Panc1 (cell line): Measurements from ENCODE around the gene RPS19BP1. TPM values are rescaled to one million over a fixed set of nuclear protein-coding genes. Genes with fewer than 3 reads are reported as not detected.

Experiments used
- ATAC-seq: fragments of 200-7000 bp; cut with Tn5 transposase; 2 replicates; pipeline ENCODE4 v1.9.1; 2020; ENCODE audit warnings: mild to moderate bottlenecking, moderate library complexity
- BruUV-seq: library from RNA; stranded (reverse); fragments of 400-500 nt; replicated peaks from 2 replicates; lab custom pipeline; 2021; lab: Mats Ljungman, UMichigan
- CTCF ChIA-PET: fragments of 300-600 bp; sonication (Branson Sonifier 250); formaldehyde crosslinking; loops from one replicate; lab custom pipeline; 2022; ENCODE audit warnings: antibody characterized with exemption; lab: Charles Lee
- POLR2A ChIA-PET: fragments of 300-600 bp; sonication (Branson Sonifier 250); formaldehyde crosslinking; loops from one replicate; lab custom pipeline; 2022; ENCODE audit warnings: antibody characterized with exemption; lab: Charles Lee
- DNase-seq: peaks from one replicate; pipeline ENCODE4 v3.0.0-alpha.2; 2010; ENCODE audit warnings: low read depth, low spot score
- H3K27ac ChIP-seq: 2 replicates; pipeline ENCODE4 v1.5.1; 2011; ENCODE audit warnings: mild to moderate bottlenecking, low read length, inconsistent platforms
- H3K27me3 ChIP-seq: fragments of 200-500 bp; sonication (Bioruptor generic); 2 replicates; pipeline ENCODE4 v1.6.0; 2014; ENCODE audit warnings: low read length, inconsistent platforms; ENCODE audit not compliant: control insufficient read depth, insufficient read depth
- H3K36me3 ChIP-seq: fragments of 200-500 bp; sonication (Bioruptor generic); 2 replicates; pipeline ENCODE4 v1.5.1; 2014; ENCODE audit warnings: inconsistent platforms, mild to moderate bottlenecking, low read length, moderate library complexity; ENCODE audit not compliant: control insufficient read depth, insufficient read depth
- H3K4me1 ChIP-seq: 2 replicates; pipeline ENCODE4 v1.5.1; 2011; ENCODE audit warnings: inconsistent platforms, mild to moderate bottlenecking, low read length, moderate library complexity; ENCODE audit not compliant: control insufficient read depth, insufficient read depth
- H3K4me3 ChIP-seq, 2 experiments: 2 replicates each; pipeline ENCODE4 v1.5.1; 2011 to 2012; ENCODE audit warnings: low read depth in 2 of 2, low read length in 2 of 2, mild to moderate bottlenecking in 2 of 2, inconsistent platforms in 1 of 2, moderate library complexity in 1 of 2
- H3K9me3 ChIP-seq: fragments of 200-500 bp; sonication (Bioruptor generic); 2 replicates; pipeline ENCODE4 v1.5.1; 2014; ENCODE audit warnings: low read depth, mild to moderate bottlenecking, inconsistent platforms, low read length, moderate library complexity; ENCODE audit not compliant: control insufficient read depth, insufficient read depth
- POLR2AphosphoS5 ChIP-seq: IDR thresholded peaks from 2 replicates; pipeline ENCODE4 v1.6.1; 2012; ENCODE audit warnings: mild to moderate bottlenecking, low read depth, low read length, moderate library complexity
- SIN3A ChIP-seq: IDR thresholded peaks from 2 replicates; pipeline ENCODE4 v1.6.1; 2012; ENCODE audit warnings: low read depth, mild to moderate bottlenecking, low read length, moderate library complexity, borderline replicate concordance; ENCODE audit not compliant: insufficient read depth
- TCF7L2 ChIP-seq: IDR thresholded peaks from 2 replicates; pipeline ENCODE4 v1.6.1; 2011; ENCODE audit warnings: mild to moderate bottlenecking, low read depth, low read length, inconsistent platforms
- in situ Hi-C: cut with HindIII; loops from 2 replicates; pipeline ENCODE4 v1.10.0; 2016; ENCODE audit warnings: low sequenced_read_pairs, low pct_unique_long_range_greater_than_20kb
- intact Hi-C: fragments of 100-400 bp; cut with micrococcal nuclease; formaldehyde crosslinking; loops from one replicate; pipeline ENCODE4 v1.10.0; 2022; ENCODE audit not compliant: unreplicated experiment
- total RNA-seq: library from RNA; stranded (reverse); gene quantifications from one replicate; pipeline ENCODE4 v1.2.1, GENCODE V29; 2021; ENCODE audit not compliant: unreplicated experiment
- TF ChIP-seq, protein P1 (sequence below), 2 experiments: IDR thresholded peaks; 2 replicates each; pipeline ENCODE4 v1.6.1; 2011 to 2012; ENCODE audit warnings: low read depth in 2 of 2, control low read depth in 1 of 2, low read length in 1 of 2, mild to moderate bottlenecking in 1 of 2, moderate library complexity in 1 of 2; ENCODE audit not compliant: insufficient read depth in 1 of 2
- TF ChIP-seq, protein P2 (sequence below): fragments of 450-650 bp; IDR thresholded peaks from 2 replicates; pipeline ENCODE4 v1.5.1; 2017; ENCODE audit warnings: mild to moderate bottlenecking

RPS19BP1 gene
- total RNA-seq, 1 experiment from 2014 or later: 123 TPM

GRCh38 chr22:39554151-39554550 lies 21.6 kb upstream of the RPS19BP1 start:
- TF ChIP-seq, protein P1, sequence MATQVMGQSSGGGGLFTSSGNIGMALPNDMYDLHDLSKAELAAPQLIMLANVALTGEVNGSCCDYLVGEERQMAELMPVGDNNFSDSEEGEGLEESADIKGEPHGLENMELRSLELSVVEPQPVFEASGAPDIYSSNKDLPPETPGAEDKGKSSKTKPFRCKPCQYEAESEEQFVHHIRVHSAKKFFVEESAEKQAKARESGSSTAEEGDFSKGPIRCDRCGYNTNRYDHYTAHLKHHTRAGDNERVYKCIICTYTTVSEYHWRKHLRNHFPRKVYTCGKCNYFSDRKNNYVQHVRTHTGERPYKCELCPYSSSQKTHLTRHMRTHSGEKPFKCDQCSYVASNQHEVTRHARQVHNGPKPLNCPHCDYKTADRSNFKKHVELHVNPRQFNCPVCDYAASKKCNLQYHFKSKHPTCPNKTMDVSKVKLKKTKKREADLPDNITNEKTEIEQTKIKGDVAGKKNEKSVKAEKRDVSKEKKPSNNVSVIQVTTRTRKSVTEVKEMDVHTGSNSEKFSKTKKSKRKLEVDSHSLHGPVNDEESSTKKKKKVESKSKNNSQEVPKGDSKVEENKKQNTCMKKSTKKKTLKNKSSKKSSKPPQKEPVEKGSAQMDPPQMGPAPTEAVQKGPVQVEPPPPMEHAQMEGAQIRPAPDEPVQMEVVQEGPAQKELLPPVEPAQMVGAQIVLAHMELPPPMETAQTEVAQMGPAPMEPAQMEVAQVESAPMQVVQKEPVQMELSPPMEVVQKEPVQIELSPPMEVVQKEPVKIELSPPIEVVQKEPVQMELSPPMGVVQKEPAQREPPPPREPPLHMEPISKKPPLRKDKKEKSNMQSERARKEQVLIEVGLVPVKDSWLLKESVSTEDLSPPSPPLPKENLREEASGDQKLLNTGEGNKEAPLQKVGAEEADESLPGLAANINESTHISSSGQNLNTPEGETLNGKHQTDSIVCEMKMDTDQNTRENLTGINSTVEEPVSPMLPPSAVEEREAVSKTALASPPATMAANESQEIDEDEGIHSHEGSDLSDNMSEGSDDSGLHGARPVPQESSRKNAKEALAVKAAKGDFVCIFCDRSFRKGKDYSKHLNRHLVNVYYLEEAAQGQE (IDR thresholded peaks at IDR 0.05; ENCODE audit: insufficient read depth in 1 of 2, low read depth in 2 of 2, low read length in 1 of 2): no peak
- TF ChIP-seq, protein P2, sequence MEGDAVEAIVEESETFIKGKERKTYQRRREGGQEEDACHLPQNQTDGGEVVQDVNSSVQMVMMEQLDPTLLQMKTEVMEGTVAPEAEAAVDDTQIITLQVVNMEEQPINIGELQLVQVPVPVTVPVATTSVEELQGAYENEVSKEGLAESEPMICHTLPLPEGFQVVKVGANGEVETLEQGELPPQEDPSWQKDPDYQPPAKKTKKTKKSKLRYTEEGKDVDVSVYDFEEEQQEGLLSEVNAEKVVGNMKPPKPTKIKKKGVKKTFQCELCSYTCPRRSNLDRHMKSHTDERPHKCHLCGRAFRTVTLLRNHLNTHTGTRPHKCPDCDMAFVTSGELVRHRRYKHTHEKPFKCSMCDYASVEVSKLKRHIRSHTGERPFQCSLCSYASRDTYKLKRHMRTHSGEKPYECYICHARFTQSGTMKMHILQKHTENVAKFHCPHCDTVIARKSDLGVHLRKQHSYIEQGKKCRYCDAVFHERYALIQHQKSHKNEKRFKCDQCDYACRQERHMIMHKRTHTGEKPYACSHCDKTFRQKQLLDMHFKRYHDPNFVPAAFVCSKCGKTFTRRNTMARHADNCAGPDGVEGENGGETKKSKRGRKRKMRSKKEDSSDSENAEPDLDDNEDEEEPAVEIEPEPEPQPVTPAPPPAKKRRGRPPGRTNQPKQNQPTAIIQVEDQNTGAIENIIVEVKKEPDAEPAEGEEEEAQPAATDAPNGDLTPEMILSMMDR: no peak
- no peak for TF ChIP-seq TCF7L2
- TF ChIP-seq POLR2AphosphoS5: no peak
- no peak for TF ChIP-seq SIN3A
- no peaks in the 10 kb centered on the region for H3K36me3 ChIP-seq
- H3K4me1 ChIP-seq: peaks cover 2% of the 10 kb centered on the region
- no peaks in the 10 kb centered on the region for H3K9me3 ChIP-seq
- in situ Hi-C loops: no loop called here
- no peak for ATAC-seq
- DNase-seq: no peak
- no peaks in the 10 kb centered on the region for H3K27me3 ChIP-seq
- H3K4me3 ChIP-seq: no peak overlapping the region
- ChIA-PET POLR2A (no interaction called here), CTCF (interaction anchor here (0.6 kb wide), 1 partner anchor 379 kb away, joined by 3 read pairs; no protein-coding TSS in a partner anchor)
- intact Hi-C loops: no loop called here
- no peak overlapping the region for H3K27ac ChIP-seq
- BruUV-seq: no TSS peak

- Histone ChIP-seq H3K4me1 (no peaks in the 10 kb centered on the region), H3K27ac (no peak overlapping the region), H3K36me3 (no peaks in the 10 kb centered on the region), H3K9me3 (no peaks in the 10 kb centered on the region), H3K4me3 (no peak overlapping the region), H3K27me3 (no peaks in the 10 kb centered on the region)
- intact Hi-C loops (no loop called here), in situ Hi-C loops (no loop called here)
- TF ChIP-seq TCF7L2 (no peak), SIN3A (no peak), POLR2AphosphoS5 (no peak)
- TF ChIP-seq, protein P1 (IDR thresholded peaks at IDR 0.05; ENCODE audit: insufficient read depth in 1 of 2, low read depth in 2 of 2, low read length in 1 of 2): no peak
- TF ChIP-seq, protein P2: no peak
- ATAC-seq (no peak), DNase-seq (no peak)
- POLR2A ChIA-PET: no interaction called here
- no TSS peak for BruUV-seq
- CTCF ChIA-PET: no interaction called here
These were observed 20.9 kb upstream of the RPS19BP1 start for GRCh38 chr22:39553429-39553828.
